ENCODE measurements around the gene RPS5.

- TF ChIP-seq, protein P1, sequence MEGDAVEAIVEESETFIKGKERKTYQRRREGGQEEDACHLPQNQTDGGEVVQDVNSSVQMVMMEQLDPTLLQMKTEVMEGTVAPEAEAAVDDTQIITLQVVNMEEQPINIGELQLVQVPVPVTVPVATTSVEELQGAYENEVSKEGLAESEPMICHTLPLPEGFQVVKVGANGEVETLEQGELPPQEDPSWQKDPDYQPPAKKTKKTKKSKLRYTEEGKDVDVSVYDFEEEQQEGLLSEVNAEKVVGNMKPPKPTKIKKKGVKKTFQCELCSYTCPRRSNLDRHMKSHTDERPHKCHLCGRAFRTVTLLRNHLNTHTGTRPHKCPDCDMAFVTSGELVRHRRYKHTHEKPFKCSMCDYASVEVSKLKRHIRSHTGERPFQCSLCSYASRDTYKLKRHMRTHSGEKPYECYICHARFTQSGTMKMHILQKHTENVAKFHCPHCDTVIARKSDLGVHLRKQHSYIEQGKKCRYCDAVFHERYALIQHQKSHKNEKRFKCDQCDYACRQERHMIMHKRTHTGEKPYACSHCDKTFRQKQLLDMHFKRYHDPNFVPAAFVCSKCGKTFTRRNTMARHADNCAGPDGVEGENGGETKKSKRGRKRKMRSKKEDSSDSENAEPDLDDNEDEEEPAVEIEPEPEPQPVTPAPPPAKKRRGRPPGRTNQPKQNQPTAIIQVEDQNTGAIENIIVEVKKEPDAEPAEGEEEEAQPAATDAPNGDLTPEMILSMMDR (IDR thresholded peaks at IDR 0.05 in 2 of 3, conservative IDR thresholded peaks at IDR 0.05 in 1 of 3; ENCODE audit: borderline replicate concordance in 1 of 3, insufficient read depth in 1 of 3, low read depth in 2 of 3, low read length in 2 of 3), result no peak
- TF ChIP-seq ZFX (IDR thresholded peaks at IDR 0.05) (no peak), TCF7L2 (IDR thresholded peaks at IDR 0.05; ENCODE audit: borderline replicate concordance, extremely low read depth, insufficient read depth, insufficient read length) (no peak), POLR2AphosphoS5 (IDR thresholded peaks at IDR 0.05; ENCODE audit: low read depth, low read length) (no peak), EZH2 (IDR thresholded peaks at IDR 0.05) (no peak), FOSL1 (IDR thresholded peaks at IDR 0.05; ENCODE audit: low read depth) (no peak), YY1 (IDR thresholded peaks at IDR 0.05; ENCODE audit: extremely low read depth, insufficient replicate concordance, low read depth, low read length) (no peak)
- TF ChIP-seq, protein P2, sequence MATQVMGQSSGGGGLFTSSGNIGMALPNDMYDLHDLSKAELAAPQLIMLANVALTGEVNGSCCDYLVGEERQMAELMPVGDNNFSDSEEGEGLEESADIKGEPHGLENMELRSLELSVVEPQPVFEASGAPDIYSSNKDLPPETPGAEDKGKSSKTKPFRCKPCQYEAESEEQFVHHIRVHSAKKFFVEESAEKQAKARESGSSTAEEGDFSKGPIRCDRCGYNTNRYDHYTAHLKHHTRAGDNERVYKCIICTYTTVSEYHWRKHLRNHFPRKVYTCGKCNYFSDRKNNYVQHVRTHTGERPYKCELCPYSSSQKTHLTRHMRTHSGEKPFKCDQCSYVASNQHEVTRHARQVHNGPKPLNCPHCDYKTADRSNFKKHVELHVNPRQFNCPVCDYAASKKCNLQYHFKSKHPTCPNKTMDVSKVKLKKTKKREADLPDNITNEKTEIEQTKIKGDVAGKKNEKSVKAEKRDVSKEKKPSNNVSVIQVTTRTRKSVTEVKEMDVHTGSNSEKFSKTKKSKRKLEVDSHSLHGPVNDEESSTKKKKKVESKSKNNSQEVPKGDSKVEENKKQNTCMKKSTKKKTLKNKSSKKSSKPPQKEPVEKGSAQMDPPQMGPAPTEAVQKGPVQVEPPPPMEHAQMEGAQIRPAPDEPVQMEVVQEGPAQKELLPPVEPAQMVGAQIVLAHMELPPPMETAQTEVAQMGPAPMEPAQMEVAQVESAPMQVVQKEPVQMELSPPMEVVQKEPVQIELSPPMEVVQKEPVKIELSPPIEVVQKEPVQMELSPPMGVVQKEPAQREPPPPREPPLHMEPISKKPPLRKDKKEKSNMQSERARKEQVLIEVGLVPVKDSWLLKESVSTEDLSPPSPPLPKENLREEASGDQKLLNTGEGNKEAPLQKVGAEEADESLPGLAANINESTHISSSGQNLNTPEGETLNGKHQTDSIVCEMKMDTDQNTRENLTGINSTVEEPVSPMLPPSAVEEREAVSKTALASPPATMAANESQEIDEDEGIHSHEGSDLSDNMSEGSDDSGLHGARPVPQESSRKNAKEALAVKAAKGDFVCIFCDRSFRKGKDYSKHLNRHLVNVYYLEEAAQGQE (IDR thresholded peaks at IDR 0.05; ENCODE audit: low read depth), result no peak
These were observed 30.1 kb upstream of the RPS5 start for GRCh38 chr19:58356766-58357480.
